MV-4-11 (cell line): Measurements from ENCODE around the gene RAPGEF4.
"Not testable (repeated sequence)": the region's sequence is repeated elsewhere in the genome, so short reads cannot be mapped to it uniquely, and the experiment has no call there.

ENCODE experiments used
- DNase-seq: peaks from one replicate; lab custom pipeline; 2025; lab: John Stamatoyannopoulos, UW

The RAPGEF4 gene

GRCh38 chr2:173064151-173064805 is 328.6 kb downstream of the RAPGEF4 start:
- DNase-seq, result no peak

DNA sequence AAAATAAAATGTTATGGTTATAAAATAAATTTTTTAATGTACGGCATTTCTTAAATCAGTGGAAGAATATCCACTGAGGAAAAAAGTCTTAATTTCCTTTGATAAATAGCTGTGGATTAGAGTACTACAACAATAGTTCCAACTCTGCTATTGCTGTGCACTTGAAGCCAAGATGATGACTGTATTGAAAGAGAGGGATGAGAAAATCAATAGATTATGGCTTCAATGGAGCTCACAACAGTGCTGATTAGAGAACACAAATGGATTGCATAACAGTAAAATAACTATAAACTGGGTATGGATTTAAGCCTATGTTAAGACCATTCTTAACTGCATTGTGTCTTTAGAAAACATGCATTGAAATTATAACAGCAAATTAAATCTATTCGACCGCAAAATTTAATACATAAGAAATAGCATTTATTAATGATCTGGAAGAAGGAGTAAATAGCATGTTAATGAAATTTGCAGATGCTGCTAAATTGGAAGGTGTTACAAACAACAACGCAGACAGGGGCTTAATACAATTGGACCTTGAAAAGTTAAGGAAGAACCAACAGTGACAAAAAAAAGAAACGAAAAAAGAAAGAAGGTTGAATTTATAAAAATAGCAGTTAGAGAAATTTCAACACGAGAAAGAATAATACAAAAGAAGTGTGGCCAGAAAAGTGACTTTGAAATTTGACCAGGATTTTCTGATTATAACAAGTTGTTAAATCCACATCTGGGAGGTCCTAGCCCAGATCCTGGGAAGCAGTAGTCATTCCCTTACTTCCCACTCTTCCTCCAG is 331.4 kb downstream of the RAPGEF4 start:
- DNase-seq, result no peak

DNA sequence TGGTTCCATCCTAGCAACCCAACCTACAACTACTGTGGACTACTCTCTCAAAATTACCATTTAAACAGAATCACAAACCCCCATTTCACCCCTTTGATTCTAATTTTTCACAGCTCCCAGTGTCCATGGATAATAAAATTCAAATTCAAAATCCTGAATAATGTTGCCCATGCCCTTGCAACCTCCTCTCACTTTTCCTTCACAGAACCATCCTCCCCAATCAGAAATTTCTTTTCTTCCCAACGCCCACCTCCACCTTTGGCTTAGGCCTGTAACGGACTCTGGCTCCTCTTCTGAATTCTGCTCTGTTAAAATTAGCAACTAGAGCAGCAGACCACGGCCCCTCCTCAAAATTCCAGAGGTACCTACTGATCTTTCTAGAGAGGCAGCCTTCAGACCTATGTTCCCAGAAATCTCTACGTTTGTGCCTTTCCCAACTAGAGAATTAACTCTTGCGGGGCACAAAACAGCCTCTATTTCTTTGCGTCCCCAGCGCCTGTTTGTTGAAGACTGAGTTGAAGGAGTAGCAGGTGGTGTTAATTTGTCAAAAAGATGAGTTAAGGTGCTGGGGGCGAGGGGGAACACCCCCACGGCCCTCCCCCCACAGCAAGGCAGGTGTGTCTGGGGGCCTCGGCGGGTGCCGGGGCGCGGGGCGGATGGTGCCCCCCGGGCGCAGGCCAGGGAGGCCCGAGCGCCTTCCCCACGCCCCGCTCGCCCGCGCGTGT is 339.6 kb downstream of the RAPGEF4 start:
- no peak for DNase-seq

DNA sequence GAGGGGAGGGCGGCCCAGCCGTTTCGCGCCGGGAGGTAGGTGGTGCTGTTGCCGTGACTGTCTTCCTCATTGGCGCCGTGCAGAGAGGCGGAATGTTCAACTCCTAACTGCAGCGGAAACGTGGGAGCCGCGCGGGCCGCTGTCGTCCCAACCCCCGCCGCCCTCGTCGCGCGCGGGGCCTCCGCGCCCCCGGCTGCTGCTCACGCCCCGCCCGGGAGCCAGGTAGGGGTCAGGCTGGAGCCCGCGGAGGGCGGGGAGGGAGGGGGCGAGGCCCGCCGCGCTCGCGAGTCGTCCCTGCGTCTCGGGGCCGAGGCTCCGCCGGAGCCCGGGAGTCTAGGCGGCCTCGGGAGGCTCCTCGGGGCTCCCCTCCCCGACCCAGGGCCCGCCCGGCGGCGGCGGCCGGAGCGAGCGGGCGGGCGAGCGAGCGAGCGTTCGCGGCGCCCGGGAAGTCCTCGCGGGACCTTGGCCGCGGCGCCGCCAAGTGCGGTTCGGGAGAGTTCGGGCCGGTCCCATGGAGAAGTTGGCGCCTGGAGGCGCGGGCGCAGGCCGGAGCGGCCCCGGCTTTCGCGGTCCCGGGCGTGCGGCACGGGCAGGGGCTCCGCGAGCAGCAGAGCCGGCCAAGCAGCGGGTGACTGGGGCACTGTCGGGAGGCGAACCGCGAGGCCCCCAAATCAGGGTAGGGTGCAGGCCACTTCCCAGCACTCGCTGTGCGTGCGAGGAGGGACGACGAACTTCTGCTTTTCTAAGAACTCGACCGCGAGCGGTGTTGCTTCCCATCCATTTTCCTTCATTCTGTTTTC is 340.3 kb downstream of the RAPGEF4 start, which contains the start of gene MAP3K20:
Gene MAP3K20, plus strand, starts transcription at position 66 of the 800 bp plus-strand sequence. CDS start 15,186 bp downstream, outside the sequence.
- peak; percentile 80 for DNase-seq

- DNase-seq, result peak; percentile 15
These were observed 341.1 kb downstream of the RAPGEF4 start for GRCh38 chr2:173076581-173077345.

DNA sequence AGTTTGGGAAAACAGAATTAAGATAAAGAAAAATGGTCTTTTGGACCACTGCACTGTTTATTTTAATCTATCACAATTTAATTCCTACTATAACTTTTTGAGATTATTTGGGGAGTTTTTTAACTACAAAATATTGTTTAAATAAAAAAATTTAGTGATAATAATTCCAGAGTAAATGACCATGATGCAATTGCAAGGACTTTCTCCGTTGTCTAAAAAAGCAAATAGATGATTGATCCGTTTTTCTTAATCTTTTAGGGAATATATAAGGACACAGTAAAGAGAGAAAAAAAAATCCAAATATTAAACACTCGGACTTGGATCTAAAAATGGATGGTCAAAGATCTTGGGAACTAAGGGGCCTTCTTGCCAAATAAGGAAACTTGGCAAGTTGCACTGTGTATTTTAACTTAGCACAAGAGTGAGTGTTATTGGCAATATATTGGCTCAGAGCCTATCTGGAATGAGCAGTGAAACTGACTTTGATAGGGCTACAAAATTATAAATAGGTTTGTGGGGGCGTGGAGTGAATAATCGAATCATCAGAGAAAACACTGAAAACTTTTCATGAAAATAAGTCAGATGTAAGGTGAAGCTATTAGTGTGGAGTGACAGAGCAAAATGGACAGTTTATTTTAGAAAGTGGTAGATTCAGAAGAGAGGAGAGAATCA is 342.0 kb downstream of the RAPGEF4 start:
- peak; percentile 34 for DNase-seq

- no peak for DNase-seq
These were observed 343.5 kb downstream of the RAPGEF4 start for GRCh38 chr2:173079141-173079540.

GRCh38 chr2:173079973-173080860 is 344.6 kb downstream of the RAPGEF4 start:
- no peak for DNase-seq

DNA sequence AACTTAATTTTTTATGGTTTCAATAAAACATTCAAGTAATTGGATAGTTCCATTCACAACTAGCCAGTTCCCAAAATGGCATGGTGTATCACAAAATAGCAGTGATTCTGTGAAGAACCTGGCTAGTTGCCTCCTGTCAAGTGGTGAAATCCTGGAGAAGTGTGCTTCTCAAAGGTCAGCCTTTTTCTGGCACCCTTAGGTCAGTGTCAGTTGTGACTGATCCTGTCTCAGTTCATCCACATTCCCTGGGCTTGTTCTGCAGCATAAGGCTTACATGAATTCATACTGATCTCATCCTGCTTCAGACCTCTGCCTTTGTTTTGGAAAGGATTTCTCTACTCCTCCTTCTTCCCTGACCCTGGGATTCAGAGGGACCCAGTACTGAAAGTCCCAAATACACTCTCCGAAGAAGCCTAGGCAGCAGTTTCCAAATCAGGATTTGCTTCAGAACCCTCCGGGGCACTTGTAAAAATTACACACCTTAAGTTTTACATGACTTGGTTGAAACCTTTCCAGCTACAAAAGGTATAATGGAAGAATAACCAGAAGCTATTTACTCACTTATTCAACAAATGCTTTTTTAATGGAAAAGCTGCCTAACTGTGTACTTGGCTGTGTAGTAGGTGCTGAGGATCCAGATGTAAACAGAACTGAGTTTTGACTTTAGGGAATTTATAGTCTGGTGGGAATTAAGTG is 351.0 kb downstream of the RAPGEF4 start:
- DNase-seq, result no peak

GRCh38 chr2:173087214-173087581 is 351.6 kb downstream of the RAPGEF4 start:
- no peak for DNase-seq

DNA sequence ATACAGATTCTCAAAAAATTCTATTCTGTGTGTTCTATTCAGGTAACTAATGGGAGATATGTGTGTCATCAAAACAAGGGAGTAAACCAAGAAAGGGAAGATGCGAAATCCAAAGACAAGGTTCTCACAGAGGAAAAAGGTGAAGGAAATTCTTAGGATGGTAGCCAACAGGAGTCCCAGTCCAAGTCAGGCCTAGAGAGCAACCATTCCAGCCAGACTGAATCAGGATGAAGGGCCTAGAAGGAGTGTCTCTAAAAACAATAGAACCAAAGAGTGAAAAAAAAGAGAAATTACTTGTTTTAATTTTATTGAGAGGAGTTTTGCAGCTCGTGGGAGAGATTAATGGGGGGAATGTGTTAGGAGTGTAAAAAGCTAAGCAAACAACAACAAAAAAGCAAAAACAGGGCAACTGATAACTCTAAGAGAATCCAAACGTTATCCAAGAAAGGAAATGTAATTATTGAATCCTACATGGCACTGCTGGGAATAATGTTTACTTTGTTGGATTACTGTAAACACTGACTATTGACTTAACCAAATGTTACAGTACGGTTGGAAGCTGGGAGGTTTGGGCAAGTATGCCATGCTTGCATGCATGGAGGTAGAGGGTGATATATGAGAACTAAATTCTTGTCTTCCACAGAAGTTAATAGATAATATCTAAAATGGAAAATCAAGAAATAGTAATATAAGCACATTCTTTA is 352.3 kb downstream of the RAPGEF4 start:
- no peak for DNase-seq

- no peak for DNase-seq
These were observed 354.7 kb downstream of the RAPGEF4 start for GRCh38 chr2:173090276-173090877.

DNA sequence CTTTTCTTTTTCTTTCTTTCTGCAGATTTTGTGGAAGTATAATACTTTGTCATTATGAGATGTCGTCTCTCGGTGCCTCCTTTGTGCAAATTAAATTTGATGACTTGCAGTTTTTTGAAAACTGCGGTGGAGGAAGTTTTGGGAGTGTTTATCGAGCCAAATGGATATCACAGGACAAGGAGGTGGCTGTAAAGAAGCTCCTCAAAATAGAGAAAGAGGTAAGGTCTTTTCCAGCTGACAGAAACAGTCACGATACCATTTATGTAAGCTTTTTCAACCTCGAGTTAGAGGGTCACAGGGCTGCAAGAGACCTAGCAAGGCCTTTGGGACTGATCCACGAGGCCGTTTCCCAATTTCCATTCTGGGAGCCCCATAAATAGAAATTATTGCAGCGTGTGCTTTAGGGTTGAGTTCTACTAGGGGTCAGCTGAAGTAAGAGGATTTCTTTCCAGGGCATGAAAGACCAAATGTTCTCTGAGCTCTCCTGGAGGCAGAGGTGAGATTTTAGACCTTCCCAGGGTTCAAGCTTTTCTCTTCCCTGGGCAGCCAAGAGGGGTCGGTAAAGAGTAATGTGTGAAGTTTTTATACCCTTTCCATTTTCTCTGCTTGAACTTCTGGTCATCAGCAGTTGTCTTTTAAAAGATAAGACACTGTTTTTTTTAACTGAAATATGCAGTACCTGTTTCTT is 355.5 kb downstream of the RAPGEF4 start:
- no peak for DNase-seq

DNA sequence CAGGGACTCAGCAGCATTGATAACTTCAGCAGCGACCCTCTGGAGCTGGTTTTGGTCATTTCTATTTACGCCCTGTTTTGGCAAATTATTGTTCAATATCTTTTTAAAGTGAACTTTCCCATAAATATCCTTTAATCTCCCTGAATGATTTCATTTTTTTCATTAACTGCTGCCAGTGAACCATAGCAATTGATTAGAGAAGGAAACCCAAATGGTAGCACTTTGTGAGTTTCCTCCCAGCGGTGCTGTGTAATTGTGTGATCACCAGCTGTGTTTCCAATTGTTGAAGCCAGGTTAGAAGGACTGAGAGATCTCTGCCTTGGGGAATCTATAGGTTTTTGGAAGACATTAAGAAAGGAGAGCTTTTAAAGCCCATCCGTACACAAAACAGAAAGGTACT is 356.3 kb downstream of the RAPGEF4 start:
- DNase-seq, result no peak

DNA sequence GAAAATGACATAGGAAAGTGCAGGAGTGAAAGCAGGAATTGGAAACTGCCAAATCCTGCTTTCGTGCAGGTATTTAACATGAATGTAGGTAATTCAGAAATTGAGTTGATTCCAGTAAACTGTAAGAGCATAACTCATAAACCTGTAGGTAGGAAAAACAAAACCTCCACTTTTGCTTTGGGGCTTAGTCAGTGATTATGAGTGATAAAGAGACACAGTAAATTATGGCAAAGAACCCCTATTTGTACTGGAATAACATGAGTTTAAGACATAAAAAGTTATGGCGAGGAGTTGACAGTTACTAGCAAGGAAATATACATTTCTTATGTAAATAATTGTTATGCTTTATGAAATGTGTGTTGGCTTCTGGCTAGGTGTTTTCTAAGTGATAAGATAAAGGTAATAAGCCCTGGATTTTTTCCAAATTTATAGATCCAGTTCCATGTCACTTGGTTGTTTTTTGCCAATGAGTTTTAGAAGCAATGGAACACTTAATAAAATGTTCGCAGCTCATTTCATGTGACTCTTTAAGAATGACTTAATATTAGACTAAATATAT is 357.3 kb downstream of the RAPGEF4 start:
- DNase-seq, result no peak

DNA sequence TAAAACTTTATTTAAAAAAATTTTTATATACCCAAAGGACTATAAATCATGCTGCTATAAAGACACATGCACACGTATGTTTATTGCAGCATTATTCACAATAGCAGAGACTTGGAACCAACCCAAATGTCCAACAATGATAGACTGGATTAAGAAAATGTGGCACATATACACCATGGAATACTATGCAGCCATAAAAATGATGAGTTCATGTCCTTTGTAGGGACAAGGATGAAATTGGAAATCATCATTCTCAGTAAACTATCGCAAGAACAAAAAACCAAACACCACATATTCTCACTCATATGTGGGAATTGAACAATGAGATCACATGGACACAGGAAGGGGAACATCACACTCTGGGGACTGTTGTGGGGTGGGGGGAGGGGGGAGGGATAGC is 358.0 kb downstream of the RAPGEF4 start:
- DNase-seq, result not testable (repeated sequence)

- no peak for DNase-seq
These were observed 359.1 kb downstream of the RAPGEF4 start for GRCh38 chr2:173094731-173095130.
